Stimulated activated CD4-positive, alpha-beta T cell treated with anti-CD3 and anti-CD28 coated beads, Interleukin-12 subunit alpha, Interleukin-12 subunit beta, amount 100 ng/mL, for 4 hours (primary cell): ENCODE measurements around the gene OR56A4.

ENCODE experiments used
- DNase-seq: peaks from one replicate; pipeline ENCODE4 v3.0.0-alpha.2; 2020

Gene OR56A4

GRCh38 chr11:5955586-5955985 is 51.2 kb downstream of the OR56A4 start:
- DNase-seq = no peak
